SU-DHL-6 (cell line): ENCODE measurements around the gene MRPL27.

Source experiments
- H2AFZ ChIP-seq: fragments of 200-600 bp; sonication (generic); 2 replicates; pipeline ENCODE4 v1.6.1; 2014; ENCODE audit warnings: low read depth, mild to moderate bottlenecking, moderate library complexity, mixed read lengths, antibody characterized with exemption, low read length; ENCODE audit not compliant: severe bottlenecking
- H3F3A ChIP-seq: fragments of 200-600 bp; shearing (Covaris generic); 2 replicates; pipeline ENCODE4 v1.6.0; 2016; ENCODE audit warnings: antibody characterized with exemption, mild to moderate bottlenecking; ENCODE audit not compliant: insufficient read depth
- H3K27ac ChIP-seq: fragments of 200-600 bp; sonication (generic); 2 replicates; pipeline ENCODE4 v1.5.1; 2016; ENCODE audit warnings: low read depth, mild to moderate bottlenecking, low read length, moderate library complexity, mixed read lengths
- H3K27me3 ChIP-seq: fragments of 200-600 bp; sonication (generic), shearing (Covaris generic); 2 replicates; pipeline ENCODE4 v1.6.0; 2014; ENCODE audit warnings: mild to moderate bottlenecking, low read length
- H3K36me3 ChIP-seq: fragments of 200-600 bp; sonication (generic); 2 replicates; pipeline ENCODE4 v1.6.1; 2014; ENCODE audit warnings: mild to moderate bottlenecking, low read length, mixed read lengths
- H3K4me2 ChIP-seq: fragments of 300-600, 200-600 bp; shearing (Covaris generic), sonication (generic); 2 replicates; pipeline ENCODE4 v1.6.0; 2014; ENCODE audit warnings: low read length, low read depth, mild to moderate bottlenecking; ENCODE audit not compliant: poor library complexity, severe bottlenecking
- H3K4me3 ChIP-seq: fragments of 200-600 bp; sonication (generic); 2 replicates; pipeline ENCODE4 v1.5.1; 2014; ENCODE audit warnings: antibody characterized with exemption, low read length, mild to moderate bottlenecking, mixed read lengths; ENCODE audit not compliant: insufficient read depth, poor library complexity, severe bottlenecking
- H3K79me2 ChIP-seq: fragments of 200-600 bp; sonication (generic); 2 replicates; pipeline ENCODE4 v1.6.1; 2014; ENCODE audit warnings: mild to moderate bottlenecking, low read length, moderate library complexity; ENCODE audit not compliant: insufficient read depth
- H3K9ac ChIP-seq: fragments of 200-600 bp; sonication (generic); 2 replicates; pipeline ENCODE4 v1.7.0; 2014; ENCODE audit warnings: mild to moderate bottlenecking, low read length
- H3K9me2 ChIP-seq: fragments of 200-600 bp; sonication (generic); replicated peaks from 2 replicates; pipeline ENCODE4 v1.6.1; 2014; ENCODE audit warnings: low read length; ENCODE audit not compliant: insufficient read depth
- H3K9me3 ChIP-seq: fragments of 200-600 bp; sonication (generic); 2 replicates; pipeline ENCODE4 v1.6.1; 2014; ENCODE audit warnings: low read length, mixed read lengths; ENCODE audit not compliant: insufficient read depth
- H4K20me1 ChIP-seq: fragments of 200-600 bp; sonication (generic); 2 replicates; pipeline ENCODE4 v1.6.1; 2014; ENCODE audit warnings: low read depth, mild to moderate bottlenecking, antibody characterized with exemption, low read length, moderate library complexity, mixed read lengths
- EZH2phosphoT487 ChIP-seq: fragments of 200-600 bp; sonication (generic), shearing (Covaris generic); conservative IDR thresholded peaks from 2 replicates; pipeline ENCODE4 v1.6.1; 2018; ENCODE audit warnings: mild to moderate bottlenecking, antibody characterized with exemption, low read length, moderate library complexity, mixed read lengths
- TF ChIP-seq, protein P1 (sequence below): fragments of 200-600 bp; sonication (generic); IDR thresholded peaks from one replicate; pipeline ENCODE4 v1.5.1; 2017; ENCODE audit warnings: antibody characterized with exemption, mild to moderate bottlenecking, low read length, moderate library complexity; ENCODE audit not compliant: insufficient read depth, poor library complexity, severe bottlenecking

Gene MRPL27

DNA sequence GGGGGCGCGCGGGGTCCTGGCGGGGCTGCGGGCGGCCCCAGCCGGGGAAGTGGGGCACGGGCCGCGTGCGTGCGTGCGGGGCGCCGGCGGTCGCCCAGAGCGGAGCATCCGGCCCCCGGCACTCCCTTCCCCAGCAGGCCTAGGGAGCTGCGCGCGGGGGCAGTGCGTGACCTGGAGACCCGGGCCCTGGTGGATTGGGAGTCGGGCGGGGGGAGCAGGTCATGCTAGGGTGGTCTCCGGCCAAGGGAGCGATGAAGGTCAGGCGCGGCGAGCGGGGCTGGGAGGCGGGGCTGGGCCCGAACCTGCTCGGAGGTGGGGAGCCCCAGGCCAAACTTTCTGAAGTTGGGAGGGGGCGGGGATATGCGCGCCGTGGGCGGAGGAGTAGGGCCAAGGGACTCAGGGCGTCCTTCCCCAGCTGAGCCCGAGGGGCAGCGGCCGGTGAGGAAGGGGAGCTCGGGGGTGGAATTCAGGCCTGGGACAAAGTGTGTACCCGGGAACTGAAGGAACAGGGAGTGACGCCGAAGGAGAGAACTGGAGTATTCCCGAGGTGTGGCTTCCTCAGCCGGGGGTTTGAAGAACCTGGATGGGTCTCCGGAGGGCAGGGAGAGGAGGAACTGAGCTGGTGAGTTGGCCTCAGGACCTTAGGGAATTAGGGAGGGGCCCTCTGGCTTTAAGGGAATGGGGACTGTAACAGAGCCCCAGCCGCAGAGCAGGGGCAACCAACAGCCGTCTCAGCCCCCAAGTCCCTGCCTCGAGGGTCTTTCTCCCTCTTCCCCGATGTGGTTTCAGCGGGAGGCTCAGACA lies 26.5 kb downstream of the MRPL27 start:
- H3K4me2 ChIP-seq = peak overlapping the region; percentile 60
- H3K79me2 ChIP-seq = 0 out of 2 replicates have a peak, but pooled peaks cover 8% of the 10 kb centered on the region
- no peaks in the 10 kb centered on the region for H3K9me3 ChIP-seq
- H2AFZ ChIP-seq = peak overlapping the region; percentile 29
- no peaks in the 10 kb centered on the region for H4K20me1 ChIP-seq
- no peaks in the 10 kb centered on the region for H3K9me2 ChIP-seq
- H3K36me3 ChIP-seq = no peaks in the 10 kb centered on the region
- H3K27ac ChIP-seq = no peak overlapping the region
- H3K9ac ChIP-seq = peak overlapping the region; percentile 81
- H3K27me3 ChIP-seq = no peaks in the 10 kb centered on the region
- TF ChIP-seq EZH2phosphoT487 = no peak
- TF ChIP-seq, protein P1, sequence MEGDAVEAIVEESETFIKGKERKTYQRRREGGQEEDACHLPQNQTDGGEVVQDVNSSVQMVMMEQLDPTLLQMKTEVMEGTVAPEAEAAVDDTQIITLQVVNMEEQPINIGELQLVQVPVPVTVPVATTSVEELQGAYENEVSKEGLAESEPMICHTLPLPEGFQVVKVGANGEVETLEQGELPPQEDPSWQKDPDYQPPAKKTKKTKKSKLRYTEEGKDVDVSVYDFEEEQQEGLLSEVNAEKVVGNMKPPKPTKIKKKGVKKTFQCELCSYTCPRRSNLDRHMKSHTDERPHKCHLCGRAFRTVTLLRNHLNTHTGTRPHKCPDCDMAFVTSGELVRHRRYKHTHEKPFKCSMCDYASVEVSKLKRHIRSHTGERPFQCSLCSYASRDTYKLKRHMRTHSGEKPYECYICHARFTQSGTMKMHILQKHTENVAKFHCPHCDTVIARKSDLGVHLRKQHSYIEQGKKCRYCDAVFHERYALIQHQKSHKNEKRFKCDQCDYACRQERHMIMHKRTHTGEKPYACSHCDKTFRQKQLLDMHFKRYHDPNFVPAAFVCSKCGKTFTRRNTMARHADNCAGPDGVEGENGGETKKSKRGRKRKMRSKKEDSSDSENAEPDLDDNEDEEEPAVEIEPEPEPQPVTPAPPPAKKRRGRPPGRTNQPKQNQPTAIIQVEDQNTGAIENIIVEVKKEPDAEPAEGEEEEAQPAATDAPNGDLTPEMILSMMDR = no peak
- no peaks in the 10 kb centered on the region for H3F3A ChIP-seq
- H3K4me3 ChIP-seq = peak overlapping the region; percentile 73

DNA sequence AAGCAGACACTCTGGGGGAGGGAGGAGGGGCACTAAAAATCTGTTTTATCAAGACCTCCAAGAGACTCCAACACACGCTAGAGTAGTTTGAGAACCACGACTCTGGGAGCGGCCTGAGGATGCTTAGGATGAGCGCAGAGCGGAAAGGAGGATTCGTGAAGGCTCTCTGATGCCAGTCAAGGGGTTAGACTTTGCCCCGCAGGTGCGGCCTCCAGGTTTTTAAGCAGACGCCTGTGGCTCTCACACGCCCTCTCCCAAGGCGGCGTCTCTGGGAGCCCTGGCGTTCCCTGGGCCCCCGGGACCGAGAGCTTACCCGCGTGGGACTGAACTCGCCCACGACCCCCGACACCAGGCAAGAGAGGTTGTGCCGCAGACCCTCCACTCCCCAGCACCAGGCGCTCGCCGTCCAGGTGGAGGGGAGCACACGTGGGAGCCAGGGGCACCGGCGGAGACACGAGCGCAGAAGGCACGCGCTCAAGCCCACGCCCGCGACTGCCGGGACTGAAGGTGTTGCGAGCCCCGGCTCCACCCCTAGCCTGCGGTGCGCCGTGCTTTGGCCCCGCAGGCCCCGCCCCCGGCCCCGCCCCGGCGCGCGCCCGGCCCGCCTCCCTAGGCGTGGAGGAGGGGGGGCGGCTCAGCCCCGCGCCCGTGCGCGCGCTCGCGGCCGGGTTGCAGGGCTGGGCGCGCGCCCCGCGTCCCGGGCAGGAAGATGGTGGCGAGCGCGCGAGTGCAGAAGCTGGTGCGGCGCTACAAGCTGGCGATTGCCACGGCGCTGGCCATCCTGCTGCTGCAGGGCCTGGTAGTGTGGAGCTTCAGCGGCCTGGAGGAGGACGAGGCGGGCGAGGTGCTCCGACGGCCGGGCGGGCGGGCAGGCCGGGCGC lies 27.3 kb downstream of the MRPL27 start, which contains the start of gene XYLT2:
Gene XYLT2, plus strand, starts transcription at position 695 of the 881 bp plus-strand sequence. Its CDS starts 15 bp downstream, at position 710.
- Histone ChIP-seq H2AFZ (peak within 1 kb of the TSS; percentile 94), H3K4me3 (peak within 1 kb of the TSS; percentile 73), H3K4me2 (peak within 1 kb of the TSS; percentile 67), H3K9ac (peak within 1 kb of the TSS; percentile 81), H3K9me2 (no peaks in the 10 kb centered on the region), H3F3A (no peaks in the 10 kb centered on the region), H3K9me3 (no peaks in the 10 kb centered on the region), H4K20me1 (no peaks in the 10 kb centered on the region), H3K79me2 (0 out of 2 replicates have a peak, but pooled peaks cover 8% of the 10 kb centered on the region), H3K27ac (no peak within 1 kb of the TSS), H3K36me3 (no peaks in the 10 kb centered on the region), H3K27me3 (no peaks in the 10 kb centered on the region)
- TF ChIP-seq, protein P1 = no peak
- TF ChIP-seq EZH2phosphoT487 = no peak

DNA sequence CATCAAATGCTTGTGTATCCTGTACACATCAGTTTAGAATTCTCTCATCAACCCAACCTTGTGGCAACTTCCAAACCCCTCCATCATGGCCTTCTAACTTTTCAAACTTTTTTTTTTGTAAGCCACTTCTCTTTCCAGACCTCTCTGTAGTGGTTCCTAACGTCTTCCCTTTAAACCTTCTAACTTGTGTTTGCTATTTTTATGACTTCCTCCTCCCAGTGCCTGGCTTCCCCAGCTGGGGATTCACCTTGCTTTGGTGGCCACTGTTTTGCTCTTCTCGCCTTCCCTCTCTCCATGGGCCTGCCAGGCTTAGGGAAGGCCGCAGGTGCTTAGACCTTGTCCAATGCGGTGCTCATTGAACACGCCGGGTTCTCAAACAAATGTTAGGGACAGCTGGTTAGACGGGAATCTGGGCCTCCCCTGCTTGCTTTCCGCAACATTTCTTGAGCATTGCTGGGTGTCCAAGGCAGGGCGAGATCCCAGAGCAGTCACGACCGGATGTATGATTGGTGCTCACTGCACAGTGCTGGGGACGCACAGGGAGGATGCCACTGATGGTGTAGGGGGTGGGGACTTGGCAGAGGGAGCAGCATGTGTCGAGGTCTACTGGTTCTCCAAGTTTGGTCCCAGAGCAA lies 28.1 kb downstream of the MRPL27 start:
- Histone ChIP-seq H2AFZ (no peak overlapping the region), H3K27me3 (no peaks in the 10 kb centered on the region), H3K79me2 (0 out of 2 replicates have a peak, but pooled peaks cover 8% of the 10 kb centered on the region), H3K4me3 (no peak overlapping the region), H4K20me1 (no peaks in the 10 kb centered on the region), H3K36me3 (no peaks in the 10 kb centered on the region), H3F3A (no peaks in the 10 kb centered on the region), H3K4me2 (peak overlapping the region; percentile 67), H3K9ac (no peak overlapping the region), H3K9me3 (no peaks in the 10 kb centered on the region), H3K27ac (no peak overlapping the region), H3K9me2 (no peaks in the 10 kb centered on the region)
- no peak for TF ChIP-seq EZH2phosphoT487
- TF ChIP-seq, protein P1 = no peak
